H1 (cell line): ENCODE results near the gene CCDC81.

Experiments used
- BACH1 ChIP-seq: IDR thresholded peaks from 2 replicates; pipeline ENCODE4 v1.6.1; 2012; ENCODE audit warnings: low read length, improper control_type of control experiment
- EZH2 ChIP-seq: fragments of 200-600 bp; sonication (generic); IDR thresholded peaks from 2 replicates; pipeline ENCODE4 v1.7.1; 2012; ENCODE audit warnings: low read depth, mild to moderate bottlenecking, moderate library complexity, low read length, inconsistent platforms; ENCODE audit not compliant: severe bottlenecking
- FOSL1 ChIP-seq: IDR thresholded peaks from 2 replicates; pipeline ENCODE4 v1.6.1; 2011; ENCODE audit warnings: mild to moderate bottlenecking, low read depth, low read length, moderate library complexity; ENCODE audit not compliant: insufficient read depth
- GABPA ChIP-seq: IDR thresholded peaks from 2 replicates; pipeline ENCODE4 v1.6.1; 2011; ENCODE audit warnings: mild to moderate bottlenecking, low read length, moderate library complexity, borderline replicate concordance; ENCODE audit not compliant: insufficient read depth
- HDAC2 ChIP-seq, 2 experiments: fragments of 300-600 bp in 1 of 2; sonication (generic) in 1 of 2; IDR thresholded peaks; 2 replicates each; pipeline ENCODE4 v1.6.1; 2011 to 2012; ENCODE audit warnings: low read depth in 2 of 2, low read length in 2 of 2, mild to moderate bottlenecking in 2 of 2, moderate library complexity in 2 of 2, borderline replicate concordance in 1 of 2, inconsistent platforms in 1 of 2
- HDAC6 ChIP-seq: IDR thresholded peaks from one replicate; pipeline ENCODE4 v1.7.1; 2012; ENCODE audit warnings: low read depth, mild to moderate bottlenecking, inconsistent platforms, low read length, moderate library complexity
- JUND ChIP-seq: IDR thresholded peaks from 2 replicates; pipeline ENCODE4 v1.6.1; 2011; ENCODE audit warnings: mild to moderate bottlenecking, improper control_type of control experiment, low read length
- MAX ChIP-seq: IDR thresholded peaks from 2 replicates; pipeline ENCODE4 v1.6.1; 2012; ENCODE audit warnings: inconsistent platforms
- PHF8 ChIP-seq: fragments of 200-600 bp; sonication (generic); conservative IDR thresholded peaks from 2 replicates; pipeline ENCODE4 v1.7.1; 2012; ENCODE audit warnings: low read depth, mild to moderate bottlenecking, inconsistent platforms, low read length, moderate library complexity
- POLR2A ChIP-seq, 2 experiments: IDR thresholded peaks; 1 replicate in 1 of 2; 2 replicates in 1 of 2; pipeline ENCODE4 v1.6.1; 2011; ENCODE audit warnings: low read depth in 2 of 2, low read length in 2 of 2, mild to moderate bottlenecking in 2 of 2; ENCODE audit errors: control extremely low read depth in 1 of 2
- RNF2 ChIP-seq: fragments of 200-900, 300-1000 bp; sonication (generic); IDR thresholded peaks from 2 replicates; pipeline ENCODE4 v1.7.1; 2016; ENCODE audit warnings: borderline replicate concordance, low read depth, mild to moderate bottlenecking, antibody characterized with exemption, low read length; ENCODE audit not compliant: poor library complexity, severe bottlenecking; ENCODE audit errors: missing control alignments
- TF ChIP-seq, protein P1 (sequence below), 3 experiments: IDR thresholded peaks; 1 replicate in 2 of 3; 2 replicates in 1 of 3; pipeline versions ENCODE4 v1.5.1 to v1.6.1; 2011; ENCODE audit warnings: low read length in 3 of 3, mild to moderate bottlenecking in 3 of 3, inconsistent platforms in 2 of 3, low read depth in 1 of 3, moderate library complexity in 1 of 3; ENCODE audit not compliant: insufficient read depth in 1 of 3; ENCODE audit errors: control extremely low read depth in 1 of 3
- TF ChIP-seq, protein P2 (sequence below): IDR thresholded peaks from 2 replicates; pipeline ENCODE4 v1.6.1; 2011; ENCODE audit warnings: low read length, improper control_type of control experiment

GRCh38 chr11:86414032-86414431 lies 39.3 kb downstream of the CCDC81 start:
- TF ChIP-seq, protein P1, sequence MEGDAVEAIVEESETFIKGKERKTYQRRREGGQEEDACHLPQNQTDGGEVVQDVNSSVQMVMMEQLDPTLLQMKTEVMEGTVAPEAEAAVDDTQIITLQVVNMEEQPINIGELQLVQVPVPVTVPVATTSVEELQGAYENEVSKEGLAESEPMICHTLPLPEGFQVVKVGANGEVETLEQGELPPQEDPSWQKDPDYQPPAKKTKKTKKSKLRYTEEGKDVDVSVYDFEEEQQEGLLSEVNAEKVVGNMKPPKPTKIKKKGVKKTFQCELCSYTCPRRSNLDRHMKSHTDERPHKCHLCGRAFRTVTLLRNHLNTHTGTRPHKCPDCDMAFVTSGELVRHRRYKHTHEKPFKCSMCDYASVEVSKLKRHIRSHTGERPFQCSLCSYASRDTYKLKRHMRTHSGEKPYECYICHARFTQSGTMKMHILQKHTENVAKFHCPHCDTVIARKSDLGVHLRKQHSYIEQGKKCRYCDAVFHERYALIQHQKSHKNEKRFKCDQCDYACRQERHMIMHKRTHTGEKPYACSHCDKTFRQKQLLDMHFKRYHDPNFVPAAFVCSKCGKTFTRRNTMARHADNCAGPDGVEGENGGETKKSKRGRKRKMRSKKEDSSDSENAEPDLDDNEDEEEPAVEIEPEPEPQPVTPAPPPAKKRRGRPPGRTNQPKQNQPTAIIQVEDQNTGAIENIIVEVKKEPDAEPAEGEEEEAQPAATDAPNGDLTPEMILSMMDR (IDR thresholded peaks at IDR 0.05; ENCODE audit: control extremely low read depth in 1 of 3, insufficient read depth in 1 of 3, low read depth in 1 of 3, low read length in 3 of 3), result no peak
- TF ChIP-seq POLR2A (IDR thresholded peaks at IDR 0.05; ENCODE audit: control extremely low read depth in 1 of 2, low read depth in 2 of 2, low read length in 2 of 2), result no peak
- no peak for TF ChIP-seq MAX
- no peak for TF ChIP-seq HDAC2 (IDR thresholded peaks at IDR 0.05; ENCODE audit: borderline replicate concordance in 1 of 2, low read depth in 2 of 2, low read length in 2 of 2)
- TF ChIP-seq, protein P2, sequence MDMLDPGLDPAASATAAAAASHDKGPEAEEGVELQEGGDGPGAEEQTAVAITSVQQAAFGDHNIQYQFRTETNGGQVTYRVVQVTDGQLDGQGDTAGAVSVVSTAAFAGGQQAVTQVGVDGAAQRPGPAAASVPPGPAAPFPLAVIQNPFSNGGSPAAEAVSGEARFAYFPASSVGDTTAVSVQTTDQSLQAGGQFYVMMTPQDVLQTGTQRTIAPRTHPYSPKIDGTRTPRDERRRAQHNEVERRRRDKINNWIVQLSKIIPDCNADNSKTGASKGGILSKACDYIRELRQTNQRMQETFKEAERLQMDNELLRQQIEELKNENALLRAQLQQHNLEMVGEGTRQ, result no peak
- TF ChIP-seq RNF2, result no peak
- TF ChIP-seq HDAC6, result no peak
- TF ChIP-seq PHF8, result no peak
- no peak for TF ChIP-seq JUND
- no peak for TF ChIP-seq GABPA
- TF ChIP-seq EZH2, result no peak
- TF ChIP-seq BACH1, result no peak
- no peak for TF ChIP-seq FOSL1
